Left ventricle myocardium inferior (tissue), 1 donor: Measurements from ENCODE around the gene FRY. TPM values are rescaled to one million over a fixed set of nuclear protein-coding genes. Genes with fewer than 3 reads are reported as not detected.

ENCODE experiments used
- DNase-seq: peaks from one replicate; pipeline ENCODE4 v3.0.0-alpha.2; 2020
- H3K27ac ChIP-seq: fragments of 200-600 bp; replicated peaks from 2 replicates; pipeline ENCODE4 v1.8.0; 2021
- H3K27me3 ChIP-seq: fragments of 200-600 bp; 2 replicates; pipeline ENCODE4 v1.8.0; 2021; ENCODE audit warnings: low read depth
- H3K36me3 ChIP-seq: fragments of 200-600 bp; 2 replicates; pipeline ENCODE4 v1.8.0; 2021
- H3K4me1 ChIP-seq: fragments of 200-600 bp; 2 replicates; pipeline ENCODE4 v1.8.0; 2021
- H3K4me3 ChIP-seq: fragments of 200-600 bp; 2 replicates; pipeline ENCODE4 v1.8.0; 2021; ENCODE audit warnings: mild to moderate bottlenecking, moderate library complexity
- H3K9me3 ChIP-seq: fragments of 200-600 bp; replicated peaks from 2 replicates; pipeline ENCODE4 v1.8.0; 2021
- CTCF ChIP-seq: fragments of 200-600 bp; IDR thresholded peaks from 2 replicates; pipeline ENCODE4 v1.8.0; 2021; ENCODE audit warnings: antibody characterized with exemption, mild to moderate bottlenecking, borderline replicate concordance
- intact Hi-C: fragments of 100-400 bp; cut with micrococcal nuclease; formaldehyde crosslinking; loops from one replicate; pipeline ENCODE4 v1.11.0; 2022
- total RNA-seq: library from RNA; stranded (reverse); fragmentation: NEBNext Ultra II Directional; extraction: Animal tissue kit (Norgen Biotek cat#: 25700); gene quantifications from one replicate; pipeline ENCODE4 v1.2.1, GENCODE V29; 2021
- donor health status: DM: no; HTN: yes; CAD: no; lungs with severe emphysema.

FRY gene
- total RNA-seq, 1 donor from 2014 or later: 167 TPM

DNA sequence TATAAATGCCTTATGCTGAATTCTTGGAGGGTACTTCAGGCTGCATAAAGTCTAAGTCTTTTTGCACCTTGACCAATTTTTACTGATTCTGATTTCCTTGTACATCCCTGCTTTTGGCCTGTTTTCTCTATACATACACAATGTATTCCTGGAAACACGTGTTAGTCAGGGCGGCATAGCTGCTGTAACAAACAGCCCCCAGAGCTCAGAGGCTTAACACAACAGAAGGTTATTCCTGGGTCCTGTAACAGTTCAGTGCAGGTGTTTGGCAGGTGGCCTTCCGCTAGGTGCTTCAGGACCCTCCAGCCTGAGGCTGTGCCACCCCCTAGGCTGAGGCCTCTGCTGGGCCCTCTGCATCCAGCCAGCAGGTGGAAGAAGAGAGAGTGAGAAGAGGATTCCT is 200.7 kb downstream of the FRY start:
- no peak for DNase-seq
- no peaks in the 10 kb centered on the region for H3K27me3 ChIP-seq
- intact Hi-C loops: no loop called here
- H3K4me3 ChIP-seq: no peak overlapping the region
- no peaks in the 10 kb centered on the region for H3K9me3 ChIP-seq
- peaks cover 58% of the 10 kb centered on the region for H3K36me3 ChIP-seq
- peak overlapping the region; percentile 57 for H3K27ac ChIP-seq
- peaks cover 56% of the 10 kb centered on the region for H3K4me1 ChIP-seq
- no peak for TF ChIP-seq CTCF

GRCh38 chr13:32233062-32233461 is 201.5 kb downstream of the FRY start:
- H3K36me3 ChIP-seq: peaks cover 57% of the 10 kb centered on the region
- intact Hi-C loops: no loop called here
- no peak overlapping the region for H3K4me3 ChIP-seq
- no peaks in the 10 kb centered on the region for H3K9me3 ChIP-seq
- no peaks in the 10 kb centered on the region for H3K27me3 ChIP-seq
- DNase-seq: no peak
- H3K27ac ChIP-seq: peak overlapping the region; percentile 57
- H3K4me1 ChIP-seq: peaks cover 56% of the 10 kb centered on the region
- TF ChIP-seq CTCF: no peak

- H3K36me3 ChIP-seq: peaks cover 64% of the 10 kb centered on the region
- H3K4me3 ChIP-seq: no peak overlapping the region
- H3K9me3 ChIP-seq: no peaks in the 10 kb centered on the region
- H3K4me1 ChIP-seq: peaks cover 42% of the 10 kb centered on the region
- H3K27ac ChIP-seq: peak overlapping the region; percentile 16
- no peak for TF ChIP-seq CTCF
- intact Hi-C loops: no loop called here
- DNase-seq: no peak
- H3K27me3 ChIP-seq: no peaks in the 10 kb centered on the region
These were observed 203.3 kb downstream of the FRY start for GRCh38 chr13:32234914-32235313.

DNA sequence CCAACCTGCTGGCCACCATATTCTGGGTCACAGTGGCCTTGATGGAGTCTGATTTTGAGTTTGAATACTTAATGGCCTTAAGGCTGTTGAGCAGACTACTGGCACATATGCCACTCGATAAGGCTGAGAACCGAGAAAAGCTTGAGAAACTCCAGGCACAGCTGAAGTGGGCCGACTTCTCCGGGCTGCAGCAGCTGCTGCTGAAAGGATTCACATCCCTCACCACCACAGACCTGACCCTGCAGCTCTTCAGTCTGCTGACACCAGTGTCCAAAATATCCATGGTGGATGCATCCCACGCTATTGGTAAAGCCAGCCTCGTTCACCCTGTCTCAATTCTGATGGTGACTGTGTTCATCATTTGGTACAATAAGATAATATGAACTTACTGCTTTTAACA is 206.1 kb downstream of the FRY start:
- no peaks in the 10 kb centered on the region for H3K27me3 ChIP-seq
- peaks cover 76% of the 10 kb centered on the region for H3K36me3 ChIP-seq
- intact Hi-C loops: loop anchor here (2.0 kb wide), 1 partner anchor 21 kb away; no protein-coding TSS in a partner anchor

GRCh38 chr13:32243695-32244094 is 212.1 kb downstream of the FRY start:
- Histone ChIP-seq H3K36me3 (peaks cover 74% of the 10 kb centered on the region), H3K27me3 (no peaks in the 10 kb centered on the region), H3K4me3 (no peak overlapping the region), H3K9me3 (no peaks in the 10 kb centered on the region), H3K27ac (no peak overlapping the region), H3K4me1 (peaks cover 18% of the 10 kb centered on the region)
- TF ChIP-seq CTCF: no peak
- intact Hi-C loops: no loop called here
- DNase-seq: no peak

More for the DNA sequence above, 206.1 kb downstream of the FRY start:
- Histone ChIP-seq H3K4me3 (no peak overlapping the region), H3K9me3 (no peaks in the 10 kb centered on the region), H3K4me1 (peaks cover 26% of the 10 kb centered on the region), H3K27ac (no peak overlapping the region)
- no peak for DNase-seq
- TF ChIP-seq CTCF: no peak

DNA sequence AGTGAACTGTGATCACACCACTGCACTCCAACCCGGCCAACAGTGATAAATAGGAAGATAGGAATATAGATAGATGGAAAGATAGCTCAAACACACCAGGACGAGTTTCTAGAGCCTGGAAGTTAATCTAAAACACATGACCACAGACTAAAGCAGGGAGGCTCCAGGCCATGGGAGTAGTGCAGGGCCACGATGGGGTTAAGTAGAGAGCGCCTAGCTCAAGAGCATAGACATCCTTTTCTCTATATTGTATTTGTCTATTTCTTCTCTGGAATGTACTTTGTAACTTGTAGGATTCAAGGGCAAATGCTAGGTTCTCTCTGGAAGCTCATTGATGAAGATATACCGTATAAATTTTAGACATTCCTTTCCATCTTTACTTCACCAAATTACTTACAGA is 214.0 kb downstream of the FRY start:
- Histone ChIP-seq H3K27ac (no peak overlapping the region), H3K27me3 (no peaks in the 10 kb centered on the region), H3K4me3 (no peak overlapping the region), H3K4me1 (peaks cover 18% of the 10 kb centered on the region), H3K36me3 (peaks cover 74% of the 10 kb centered on the region), H3K9me3 (no peaks in the 10 kb centered on the region)
- no peak for TF ChIP-seq CTCF
- intact Hi-C loops: no loop called here
- DNase-seq: no peak
